NB4 (cell line): Measurements from ENCODE around the gene MGLL.

Experiments used
- DNase-seq: peaks from one replicate; pipeline ENCODE4 v3.0.0; 2010; ENCODE audit warnings: low read depth
- H3K4me3 ChIP-seq: one replicate; pipeline ENCODE4 v1.5.1; 2011; ENCODE audit warnings: mild to moderate bottlenecking, low read depth, low read length, moderate library complexity
- MYC ChIP-seq: IDR thresholded peaks from 2 replicates; pipeline ENCODE4 v1.6.1; 2011; ENCODE audit warnings: low read depth, low read length
- POLR2A ChIP-seq: IDR thresholded peaks from 2 replicates; pipeline ENCODE4 v1.6.1; 2011; ENCODE audit warnings: mild to moderate bottlenecking; ENCODE audit not compliant: insufficient read length; ENCODE audit errors: extremely low read depth
- TF ChIP-seq, protein P1 (sequence below): IDR thresholded peaks from one replicate; pipeline ENCODE4 v1.5.1; 2012; ENCODE audit warnings: low read depth, low read length
- TF ChIP-seq, protein P2 (sequence below): IDR thresholded peaks from 2 replicates; pipeline ENCODE4 v1.6.1; 2011; ENCODE audit warnings: low read depth, low read length

Gene MGLL

DNA sequence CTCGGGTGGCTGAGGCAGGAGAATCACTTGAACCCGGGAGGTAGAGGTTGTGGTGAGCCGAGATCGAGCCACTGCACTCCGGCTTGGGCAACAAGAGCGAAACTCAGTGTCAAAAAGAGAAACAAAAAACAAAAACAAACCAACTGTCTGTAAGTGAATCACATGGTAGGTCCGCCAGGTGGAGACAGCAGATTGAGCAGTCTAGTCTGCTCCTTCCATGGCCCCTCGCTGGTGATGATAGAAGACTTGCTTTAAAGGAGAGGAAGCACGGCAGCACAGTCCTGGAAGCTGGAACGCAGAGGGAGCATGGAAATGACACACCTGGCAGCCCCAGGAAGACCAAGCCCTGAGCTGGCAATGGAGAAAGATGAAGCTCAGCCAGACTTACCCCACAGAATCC is 31.4 kb upstream of the MGLL start:
- TF ChIP-seq, protein P1, sequence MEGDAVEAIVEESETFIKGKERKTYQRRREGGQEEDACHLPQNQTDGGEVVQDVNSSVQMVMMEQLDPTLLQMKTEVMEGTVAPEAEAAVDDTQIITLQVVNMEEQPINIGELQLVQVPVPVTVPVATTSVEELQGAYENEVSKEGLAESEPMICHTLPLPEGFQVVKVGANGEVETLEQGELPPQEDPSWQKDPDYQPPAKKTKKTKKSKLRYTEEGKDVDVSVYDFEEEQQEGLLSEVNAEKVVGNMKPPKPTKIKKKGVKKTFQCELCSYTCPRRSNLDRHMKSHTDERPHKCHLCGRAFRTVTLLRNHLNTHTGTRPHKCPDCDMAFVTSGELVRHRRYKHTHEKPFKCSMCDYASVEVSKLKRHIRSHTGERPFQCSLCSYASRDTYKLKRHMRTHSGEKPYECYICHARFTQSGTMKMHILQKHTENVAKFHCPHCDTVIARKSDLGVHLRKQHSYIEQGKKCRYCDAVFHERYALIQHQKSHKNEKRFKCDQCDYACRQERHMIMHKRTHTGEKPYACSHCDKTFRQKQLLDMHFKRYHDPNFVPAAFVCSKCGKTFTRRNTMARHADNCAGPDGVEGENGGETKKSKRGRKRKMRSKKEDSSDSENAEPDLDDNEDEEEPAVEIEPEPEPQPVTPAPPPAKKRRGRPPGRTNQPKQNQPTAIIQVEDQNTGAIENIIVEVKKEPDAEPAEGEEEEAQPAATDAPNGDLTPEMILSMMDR = no peak
- no peak for TF ChIP-seq MYC
- TF ChIP-seq, protein P2, sequence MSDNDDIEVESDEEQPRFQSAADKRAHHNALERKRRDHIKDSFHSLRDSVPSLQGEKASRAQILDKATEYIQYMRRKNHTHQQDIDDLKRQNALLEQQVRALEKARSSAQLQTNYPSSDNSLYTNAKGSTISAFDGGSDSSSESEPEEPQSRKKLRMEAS = no peak
- TF ChIP-seq POLR2A = no peak
- H3K4me3 ChIP-seq = no peak overlapping the region
- DNase-seq = no peak

DNA sequence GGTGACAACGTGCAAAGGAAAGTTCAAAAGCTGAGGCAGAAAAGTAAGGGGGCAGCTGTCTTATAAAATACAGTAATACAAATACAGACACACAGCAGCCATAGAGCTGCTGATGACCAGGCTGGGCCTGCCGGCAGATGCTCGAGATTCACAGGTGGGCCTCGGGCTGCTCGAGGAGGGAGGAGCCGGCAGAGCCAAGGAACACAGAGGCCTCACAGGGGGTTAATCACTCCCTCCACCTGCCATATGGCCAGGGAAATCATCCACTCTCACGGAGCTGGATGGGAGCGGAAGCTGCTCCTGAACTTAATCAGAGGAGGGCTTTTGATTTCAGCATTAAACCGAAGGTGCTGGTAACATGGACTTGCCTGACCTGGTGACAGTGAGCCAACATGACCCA is 29.6 kb upstream of the MGLL start:
- no peak overlapping the region for H3K4me3 ChIP-seq
- DNase-seq = no peak
- TF ChIP-seq, protein P1 = no peak
- TF ChIP-seq, protein P2 = no peak

DNA sequence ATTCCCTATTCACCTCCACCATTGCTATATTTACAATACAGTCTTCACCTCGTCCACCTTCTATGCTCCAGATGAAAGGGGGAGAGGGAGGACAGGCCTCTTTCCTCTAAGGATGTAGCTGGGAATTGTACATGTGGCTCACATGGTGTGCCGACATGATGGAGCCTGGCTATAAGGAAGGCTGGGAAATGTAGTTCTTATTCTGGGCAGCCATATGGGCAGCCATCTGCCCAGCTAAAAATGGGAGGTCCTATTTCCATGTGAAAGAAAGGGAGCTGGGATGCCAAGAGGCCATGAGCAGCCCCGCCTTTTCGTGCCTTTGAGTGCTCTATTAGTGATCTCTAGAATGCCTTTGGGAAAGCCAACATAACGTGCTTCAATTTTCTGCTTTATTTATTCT is 27.1 kb upstream of the MGLL start:
- TF ChIP-seq, protein P1 = no peak
- no peak for TF ChIP-seq POLR2A
- no peak for TF ChIP-seq MYC
- TF ChIP-seq, protein P2 = no peak
- no peak for DNase-seq
- H3K4me3 ChIP-seq = no peak overlapping the region

DNA sequence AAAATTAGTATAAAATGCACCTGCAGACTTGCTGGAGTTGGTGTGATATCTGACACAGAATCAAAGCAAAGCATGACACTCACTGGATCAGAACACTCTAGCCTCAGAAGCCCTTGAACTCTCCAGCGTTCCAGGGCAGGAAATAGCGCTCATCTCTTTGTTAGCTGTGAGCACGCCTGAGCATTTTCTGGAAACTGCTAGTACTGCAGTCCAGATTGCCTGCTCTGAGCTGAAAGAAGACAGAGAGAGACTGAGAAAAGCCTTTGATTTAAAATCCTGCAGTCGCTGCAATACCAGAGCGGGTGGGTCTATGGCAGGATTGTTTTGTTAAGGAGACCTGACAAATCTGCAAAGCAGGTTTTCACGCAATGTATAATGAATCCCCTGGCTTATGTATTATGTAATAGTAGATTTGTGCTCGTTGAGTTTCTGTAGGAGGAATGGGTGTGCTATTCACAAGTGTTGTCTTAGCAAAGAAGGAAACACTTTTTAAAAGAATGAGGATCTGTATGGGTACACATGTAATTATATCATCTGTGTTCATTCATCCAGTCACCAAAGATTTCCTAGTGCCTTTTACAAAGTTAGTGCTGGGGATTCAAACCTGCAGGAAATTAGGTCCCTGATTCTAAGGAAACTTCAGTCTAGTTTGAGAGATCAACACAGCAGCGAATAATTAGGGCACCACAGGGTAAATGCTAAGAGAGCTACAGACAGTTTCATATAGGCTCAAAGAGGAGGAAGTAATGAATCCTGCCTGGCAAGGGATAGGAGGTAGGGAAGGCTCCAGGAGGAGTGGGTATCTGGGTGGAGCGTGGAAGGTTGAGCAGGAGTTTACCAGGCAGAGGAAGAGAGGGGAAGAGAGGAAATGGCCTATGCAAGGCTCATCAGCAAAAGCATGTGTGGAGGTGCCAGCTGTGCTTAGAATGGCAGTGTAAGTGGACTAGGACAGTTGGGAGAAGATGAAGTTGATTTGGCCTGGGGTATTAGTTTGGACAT is 26.1 kb upstream of the MGLL start:
- TF ChIP-seq, protein P1 = no peak
- TF ChIP-seq POLR2A (no peak), MYC (no peak)
- TF ChIP-seq, protein P2 = no peak
- H3K4me3 ChIP-seq = no peak overlapping the region
- DNase-seq = no peak

DNA sequence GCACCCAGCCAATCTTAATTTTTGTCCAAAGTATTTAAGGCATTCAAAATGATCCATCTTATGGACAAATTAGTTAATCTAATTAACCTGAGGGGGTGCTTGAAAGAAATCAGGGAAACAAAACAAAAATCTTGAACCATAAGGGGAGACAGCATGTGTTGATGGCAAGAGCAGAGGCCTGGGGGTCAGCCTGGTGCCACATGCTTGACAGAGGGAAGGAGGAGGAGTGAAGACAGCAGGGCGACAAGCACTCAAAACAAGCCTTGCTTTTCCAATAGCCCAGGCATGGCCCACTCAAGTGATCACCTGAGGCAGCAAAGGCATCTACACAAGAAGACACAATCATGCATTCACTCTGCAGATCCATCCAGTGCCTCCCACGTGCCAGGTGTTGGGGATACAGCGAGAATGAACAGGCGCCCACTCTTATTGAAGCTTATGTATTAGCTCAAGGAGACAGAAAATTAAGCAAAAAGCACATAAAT is 25.0 kb upstream of the MGLL start:
- TF ChIP-seq POLR2A (no peak), MYC (no peak)
- TF ChIP-seq, protein P1 = no peak
- TF ChIP-seq, protein P2 = no peak
- no peak overlapping the region for H3K4me3 ChIP-seq
- no peak for DNase-seq
